ENCODE results near the gene CUZD1. TPM values are rescaled to one million over a fixed set of nuclear protein-coding genes. Genes with fewer than 3 reads are reported as not detected.

CUZD1 gene
- total RNA-seq, 1 experiment from 2014 or later, result 17.2 TPM

GRCh38 chr10:122853665-122854313 is 8.1 kb upstream of the CUZD1 start:
- H3K9me3 ChIP-seq (ENCODE audit: control insufficient read depth, low read depth, low read length), result no peaks in the 10 kb centered on the region
- no peaks in the 10 kb centered on the region for H3K23me2 ChIP-seq (ENCODE audit: insufficient read length, low read depth, low read length, poor library complexity, severe bottlenecking)
- H3K27ac Mint-ChIP-seq, result no peak overlapping the region
- H2BK12ac ChIP-seq (ENCODE audit: insufficient read length, low read depth, low read length), result no peak overlapping the region
- H2BK15ac ChIP-seq (ENCODE audit: low read depth, low read length), result no peak overlapping the region
- no peak overlapping the region for H3K18ac ChIP-seq (ENCODE audit: insufficient read length, low read depth, low read length)
- H4K20me1 ChIP-seq (ENCODE audit: control insufficient read depth, insufficient read depth, insufficient read length), result no peaks in the 10 kb centered on the region
- H4K5ac ChIP-seq (ENCODE audit: insufficient read length, low read depth, low read length), result no peak overlapping the region
- H3K27me3 ChIP-seq (ENCODE audit: insufficient read depth, low read length), result no peaks in the 10 kb centered on the region
- no peak overlapping the region for H3K14ac ChIP-seq (ENCODE audit: insufficient read depth, low read length)
- no peaks in the 10 kb centered on the region for H3K79me1 ChIP-seq (ENCODE audit: insufficient read depth, low read depth, low read length, poor library complexity, severe bottlenecking)
- H3K9me3 Mint-ChIP-seq, result no peaks in the 10 kb centered on the region
- H3K56ac ChIP-seq (ENCODE audit: insufficient read length, low read depth, low read length), result no peak overlapping the region
- no peak overlapping the region for H2AK5ac ChIP-seq (ENCODE audit: insufficient read length, low read length)
- H2AFZ ChIP-seq (ENCODE audit: low read length), result no peak overlapping the region
- no peak overlapping the region for H3K4me3 Mint-ChIP-seq
- H2BK20ac ChIP-seq (ENCODE audit: low read depth, low read length, poor library complexity, severe bottlenecking), result no peak overlapping the region
- no peak for DNase-seq
- TF ChIP-seq, protein P1, sequence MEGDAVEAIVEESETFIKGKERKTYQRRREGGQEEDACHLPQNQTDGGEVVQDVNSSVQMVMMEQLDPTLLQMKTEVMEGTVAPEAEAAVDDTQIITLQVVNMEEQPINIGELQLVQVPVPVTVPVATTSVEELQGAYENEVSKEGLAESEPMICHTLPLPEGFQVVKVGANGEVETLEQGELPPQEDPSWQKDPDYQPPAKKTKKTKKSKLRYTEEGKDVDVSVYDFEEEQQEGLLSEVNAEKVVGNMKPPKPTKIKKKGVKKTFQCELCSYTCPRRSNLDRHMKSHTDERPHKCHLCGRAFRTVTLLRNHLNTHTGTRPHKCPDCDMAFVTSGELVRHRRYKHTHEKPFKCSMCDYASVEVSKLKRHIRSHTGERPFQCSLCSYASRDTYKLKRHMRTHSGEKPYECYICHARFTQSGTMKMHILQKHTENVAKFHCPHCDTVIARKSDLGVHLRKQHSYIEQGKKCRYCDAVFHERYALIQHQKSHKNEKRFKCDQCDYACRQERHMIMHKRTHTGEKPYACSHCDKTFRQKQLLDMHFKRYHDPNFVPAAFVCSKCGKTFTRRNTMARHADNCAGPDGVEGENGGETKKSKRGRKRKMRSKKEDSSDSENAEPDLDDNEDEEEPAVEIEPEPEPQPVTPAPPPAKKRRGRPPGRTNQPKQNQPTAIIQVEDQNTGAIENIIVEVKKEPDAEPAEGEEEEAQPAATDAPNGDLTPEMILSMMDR (conservative IDR thresholded peaks at IDR 0.05), result no peak
- H3K79me2 ChIP-seq (ENCODE audit: insufficient read depth, low read length), result no peaks in the 10 kb centered on the region
- H3T11ph ChIP-seq (ENCODE audit: low read length), result no peak overlapping the region
- no peak overlapping the region for H4K91ac ChIP-seq (ENCODE audit: insufficient read length, low read depth, low read length)
- no peak overlapping the region for H3K9ac ChIP-seq (ENCODE audit: extremely low read depth, insufficient read length, low read length)
- no peak overlapping the region for H3K4me2 ChIP-seq (ENCODE audit: insufficient read depth, insufficient read length, low read length)
- H3K36me3 Mint-ChIP-seq (ENCODE audit: insufficient read depth in 1 of 3, low read depth in 3 of 3), result no peaks in the 10 kb centered on the region
- peaks cover 32 to 39% of the 10 kb centered on the region in 2 experiments for H3K4me1 Mint-ChIP-seq
- no peak overlapping the region for H2BK120ac ChIP-seq (ENCODE audit: low read depth, low read length, poor library complexity, severe bottlenecking)
- WGBS (ENCODE audit: extremely low coverage, insufficient read length, low lambda C conversion rate), result no CpG with 5 or more reads among the region's 1 CpG
- no peak overlapping the region for H3K4ac ChIP-seq (ENCODE audit: low read depth, low read length)
- no peak overlapping the region for H4K8ac ChIP-seq (replicated peaks; ENCODE audit: insufficient read length, low read depth, low read length)
- H3K27me3 Mint-ChIP-seq (ENCODE audit: low read depth), result peaks cover 4% of the 10 kb centered on the region
- no peaks in the 10 kb centered on the region for H3K4me1 ChIP-seq (ENCODE audit: insufficient read depth, low read length)
- no peak overlapping the region for H2BK5ac ChIP-seq (ENCODE audit: insufficient read length, low read length)
- no peak overlapping the region for H3K27ac ChIP-seq (ENCODE audit: insufficient read length, low read depth, low read length)
- no peak overlapping the region for H3K23ac ChIP-seq (ENCODE audit: insufficient read length, low read depth, low read length)

All from H9 (cell line).